Measurements from ENCODE around the gene AFF1. TPM values are rescaled to one million over a fixed set of nuclear protein-coding genes. Genes with fewer than 3 reads are reported as not detected.
A peak's percentile ranks its signal among the peaks of the same experiment; 100 is the strongest.

The AFF1 gene
- total RNA-seq, 1 experiment from 2014 or later, result 61.9 TPM

DNA sequence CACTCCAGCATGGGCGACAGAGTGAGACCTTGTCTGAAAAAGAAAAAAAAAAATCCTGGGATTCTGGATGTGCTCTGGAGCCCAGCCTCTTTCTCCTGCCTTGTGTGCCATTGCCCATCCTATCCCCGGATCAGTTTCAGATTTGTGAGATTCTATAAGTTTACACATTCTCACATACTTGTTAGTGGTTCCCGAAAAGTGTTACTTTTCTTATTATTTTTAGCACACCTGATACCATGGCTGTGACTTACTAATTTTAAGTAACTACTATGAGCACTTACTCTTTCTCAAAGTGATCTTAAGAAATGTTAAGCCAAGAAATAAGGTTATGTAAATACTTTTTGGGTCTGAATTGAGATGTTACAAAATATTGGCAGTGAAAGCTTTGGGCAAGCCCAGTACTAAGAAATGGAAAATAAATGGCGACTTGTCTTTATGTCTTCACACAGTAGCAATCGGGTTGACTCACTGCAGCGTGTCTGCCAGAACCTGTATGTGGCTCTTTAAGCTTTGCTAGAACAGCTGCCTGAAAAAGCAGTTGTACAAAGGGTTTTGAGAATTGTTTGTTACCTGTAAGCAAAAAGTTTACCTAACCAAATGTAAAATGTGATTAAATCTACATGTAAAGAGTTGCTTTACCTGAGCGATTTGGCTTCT, 166.9 kb downstream of the AFF1 start:
- H3K36me3 Mint-ChIP-seq (ENCODE audit: insufficient read depth, unreplicated experiment), result peaks cover 52% of the 10 kb centered on the region
- intact Hi-C loops (cut with micrococcal nuclease), result no loop called here
- no peaks in the 10 kb centered on the region for H3K9me3 Mint-ChIP-seq (ENCODE audit: unreplicated experiment)
- peak overlapping the region; percentile 31 for H3K27ac Mint-ChIP-seq (ENCODE audit: low read depth, unreplicated experiment)
- H3K27me3 Mint-ChIP-seq (ENCODE audit: insufficient read depth, unreplicated experiment), result no peaks in the 10 kb centered on the region
- CTCF ChIA-PET, result interaction anchor here (0.6 to 0.8 kb wide), 2 partner anchors 177 to 179 kb away, joined by 3 read pairs; no protein-coding TSS in a partner anchor
- DNase-seq (ENCODE audit: unreplicated experiment), result peak; percentile 60
- BruUV-seq (replicated peaks), result no TSS peak
- POLR2A ChIA-PET, result interaction anchor here (0.6 to 6.3 kb wide), 6 partner anchors 10 to 176 kb away, joined by 3 to 43 read pairs (median 5); no protein-coding TSS in a partner anchor
- peaks cover 25% of the 10 kb centered on the region for H3K4me1 Mint-ChIP-seq (ENCODE audit: insufficient read depth, unreplicated experiment)
- TF ChIP-seq, protein P1, sequence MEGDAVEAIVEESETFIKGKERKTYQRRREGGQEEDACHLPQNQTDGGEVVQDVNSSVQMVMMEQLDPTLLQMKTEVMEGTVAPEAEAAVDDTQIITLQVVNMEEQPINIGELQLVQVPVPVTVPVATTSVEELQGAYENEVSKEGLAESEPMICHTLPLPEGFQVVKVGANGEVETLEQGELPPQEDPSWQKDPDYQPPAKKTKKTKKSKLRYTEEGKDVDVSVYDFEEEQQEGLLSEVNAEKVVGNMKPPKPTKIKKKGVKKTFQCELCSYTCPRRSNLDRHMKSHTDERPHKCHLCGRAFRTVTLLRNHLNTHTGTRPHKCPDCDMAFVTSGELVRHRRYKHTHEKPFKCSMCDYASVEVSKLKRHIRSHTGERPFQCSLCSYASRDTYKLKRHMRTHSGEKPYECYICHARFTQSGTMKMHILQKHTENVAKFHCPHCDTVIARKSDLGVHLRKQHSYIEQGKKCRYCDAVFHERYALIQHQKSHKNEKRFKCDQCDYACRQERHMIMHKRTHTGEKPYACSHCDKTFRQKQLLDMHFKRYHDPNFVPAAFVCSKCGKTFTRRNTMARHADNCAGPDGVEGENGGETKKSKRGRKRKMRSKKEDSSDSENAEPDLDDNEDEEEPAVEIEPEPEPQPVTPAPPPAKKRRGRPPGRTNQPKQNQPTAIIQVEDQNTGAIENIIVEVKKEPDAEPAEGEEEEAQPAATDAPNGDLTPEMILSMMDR (IDR thresholded peaks at IDR 0.05; ENCODE audit: unreplicated experiment), result no peak
- no peak overlapping the region for H3K4me3 Mint-ChIP-seq (ENCODE audit: unreplicated experiment)

DNA sequence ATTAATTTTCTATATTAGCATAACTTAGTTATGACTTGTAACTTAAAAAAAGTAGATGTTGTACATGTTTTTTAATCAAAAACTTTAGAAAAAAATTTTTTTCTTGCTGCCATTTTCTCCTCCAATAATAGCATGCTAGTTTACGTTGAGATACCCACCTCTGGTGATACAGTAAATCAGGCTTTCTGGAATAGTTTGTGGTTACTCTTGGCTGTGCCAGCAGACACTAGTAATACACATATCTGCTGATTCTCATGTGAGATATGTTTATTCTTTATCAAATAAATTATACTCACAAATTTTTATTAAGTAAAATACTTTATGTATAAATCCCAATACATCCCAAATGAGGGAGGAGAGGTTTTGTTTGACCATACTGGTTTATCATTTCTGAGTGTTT, 168.3 kb downstream of the AFF1 start:
- Mint-ChIP-seq H3K36me3 (ENCODE audit: insufficient read depth, unreplicated experiment) (peaks cover 55% of the 10 kb centered on the region), H3K27me3 (ENCODE audit: insufficient read depth, unreplicated experiment) (no peaks in the 10 kb centered on the region), H3K9me3 (ENCODE audit: unreplicated experiment) (no peaks in the 10 kb centered on the region), H3K4me1 (ENCODE audit: insufficient read depth, unreplicated experiment) (peaks cover 30% of the 10 kb centered on the region), H3K27ac (ENCODE audit: low read depth, unreplicated experiment) (peak overlapping the region; percentile 82), H3K4me3 (ENCODE audit: unreplicated experiment) (no peak overlapping the region)
- no TSS peak for BruUV-seq (replicated peaks)
- POLR2A ChIA-PET, result interaction anchor here (0.6 to 6.3 kb wide), 5 partner anchors 16 to 469 kb away, joined by 3 to 43 read pairs (median 4); no protein-coding TSS in a partner anchor
- intact Hi-C loops (cut with micrococcal nuclease), result no loop called here
- CTCF ChIA-PET, result interaction anchor here (0.7 to 1.2 kb wide), 3 partner anchors 9 to 151 kb away, joined by 3 to 4 read pairs (median 3); no protein-coding TSS in a partner anchor
- TF ChIP-seq, protein P1 (IDR thresholded peaks at IDR 0.05; ENCODE audit: unreplicated experiment), result no peak
- DNase-seq (ENCODE audit: unreplicated experiment), result no peak

DNA sequence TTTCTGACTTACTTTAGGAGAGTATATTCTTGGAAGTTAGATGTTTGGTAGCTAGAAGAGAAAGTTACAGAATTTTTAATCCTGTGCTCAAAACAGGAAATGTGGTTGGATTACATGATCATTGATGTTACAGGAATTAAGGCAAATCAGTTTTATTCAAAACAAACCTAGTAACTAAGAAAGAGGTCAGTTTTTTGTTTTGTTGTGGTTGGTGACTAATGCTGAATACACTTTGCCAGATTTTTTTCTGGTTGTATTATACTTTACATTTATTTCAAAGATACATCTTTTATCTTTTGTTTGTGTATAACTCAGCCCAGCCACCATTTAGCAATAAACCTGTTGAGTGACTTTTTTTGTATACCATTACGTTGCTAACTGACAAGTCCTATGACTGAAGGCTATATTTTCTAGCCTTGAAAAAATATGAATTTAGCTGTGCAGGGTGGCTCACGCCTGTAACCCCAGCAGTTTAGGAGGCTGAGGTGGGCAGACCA, 168.9 kb downstream of the AFF1 start:
- Mint-ChIP-seq H3K27me3 (ENCODE audit: insufficient read depth, unreplicated experiment) (no peaks in the 10 kb centered on the region), H3K9me3 (ENCODE audit: unreplicated experiment) (no peaks in the 10 kb centered on the region), H3K4me1 (ENCODE audit: insufficient read depth, unreplicated experiment) (peaks cover 33% of the 10 kb centered on the region), H3K36me3 (ENCODE audit: insufficient read depth, unreplicated experiment) (peaks cover 56% of the 10 kb centered on the region), H3K27ac (ENCODE audit: low read depth, unreplicated experiment) (peak overlapping the region; percentile 82), H3K4me3 (ENCODE audit: unreplicated experiment) (no peak overlapping the region)
- no TSS peak for BruUV-seq (replicated peaks)
- TF ChIP-seq, protein P1 (IDR thresholded peaks at IDR 0.05; ENCODE audit: unreplicated experiment), result no peak
- DNase-seq (ENCODE audit: unreplicated experiment), result peak; percentile 64
- intact Hi-C loops (cut with micrococcal nuclease), result no loop called here
- ChIA-PET POLR2A (interaction anchor here (0.7 to 6.3 kb wide), 7 partner anchors 11 to 470 kb away, joined by 3 to 43 read pairs (median 4); no protein-coding TSS in a partner anchor), CTCF (interaction anchor here (1.2 kb wide), 2 partner anchors 11 to 181 kb away, joined by 4 to 9 read pairs; no protein-coding TSS in a partner anchor)

DNA sequence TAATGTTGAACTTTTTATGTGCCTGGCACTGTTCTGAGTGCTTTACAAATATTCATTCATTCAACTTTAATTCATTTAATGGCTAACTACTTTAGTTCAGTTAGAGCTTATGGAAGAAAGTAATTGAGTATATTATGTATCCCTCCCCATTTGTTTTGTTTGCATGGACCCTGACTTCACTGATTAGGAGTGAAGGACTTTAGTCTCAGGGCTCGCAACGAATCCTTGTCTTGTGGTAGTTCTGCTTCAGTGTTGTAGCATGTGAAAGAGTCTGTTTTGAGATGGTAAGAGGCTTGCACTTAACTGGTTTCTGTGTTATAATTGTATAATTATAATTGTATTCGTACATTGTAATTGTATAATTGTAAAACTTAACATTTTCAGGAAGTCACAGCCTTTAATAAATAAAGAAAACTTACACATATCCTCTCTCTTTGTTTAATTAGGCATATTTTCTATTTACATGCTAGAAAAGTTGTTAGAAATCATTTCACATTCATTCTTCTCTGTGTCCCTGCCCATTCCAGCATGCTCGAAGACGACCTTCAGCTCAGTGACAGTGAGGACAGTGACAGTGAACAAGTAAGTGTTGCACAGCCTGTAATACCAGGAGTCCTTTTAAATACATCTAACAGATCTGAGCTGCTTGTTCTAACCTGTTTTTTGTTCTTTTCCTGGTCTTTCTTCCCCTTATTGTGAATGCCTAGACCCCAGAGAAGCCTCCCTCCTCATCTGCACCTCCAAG, 170.5 kb downstream of the AFF1 start:
- H3K4me3 Mint-ChIP-seq (ENCODE audit: unreplicated experiment), result no peak overlapping the region
- no TSS peak for BruUV-seq (replicated peaks)
- H3K9me3 Mint-ChIP-seq (ENCODE audit: unreplicated experiment), result no peaks in the 10 kb centered on the region
- POLR2A ChIA-PET, result interaction anchor here (1.1 to 6.3 kb wide), 4 partner anchors 15 to 177 kb away, joined by 5 to 43 read pairs (median 8); partner anchors contain the start of gene AFF1
- TF ChIP-seq, protein P1 (IDR thresholded peaks at IDR 0.05; ENCODE audit: unreplicated experiment), result no peak
- CTCF ChIA-PET, result interaction anchor here (0.7 to 1.2 kb wide), 3 partner anchors 12 to 608 kb away, joined by 3 to 9 read pairs (median 4); no protein-coding TSS in a partner anchor
- H3K27me3 Mint-ChIP-seq (ENCODE audit: insufficient read depth, unreplicated experiment), result no peaks in the 10 kb centered on the region
- H3K36me3 Mint-ChIP-seq (ENCODE audit: insufficient read depth, unreplicated experiment), result peaks cover 51% of the 10 kb centered on the region
- intact Hi-C loops (cut with micrococcal nuclease), result no loop called here
- DNase-seq (ENCODE audit: unreplicated experiment), result no peak
- H3K4me1 Mint-ChIP-seq (ENCODE audit: insufficient read depth, unreplicated experiment), result peaks cover 33% of the 10 kb centered on the region
- no peak overlapping the region for H3K27ac Mint-ChIP-seq (ENCODE audit: low read depth, unreplicated experiment)

Measured in MCF 10A (cell line).